Duodenal mucosa (tissue), 2 donors: ENCODE data around the gene DNER.
"Not testable (repeated sequence)": the region's sequence is repeated elsewhere in the genome, so short reads cannot be mapped to it uniquely, and the experiment has no call there.

ENCODE experiments used
- H3K27ac ChIP-seq: one replicate; pipeline ENCODE4 v1.7.0; 2013; ENCODE audit warnings: low read depth, low read length
- H3K27me3 ChIP-seq, 2 donors: one replicate each; pipeline ENCODE4 v1.7.0; 2013; ENCODE audit warnings: low read length in 2 of 2, control low read depth in 1 of 2; ENCODE audit not compliant: insufficient read depth in 2 of 2, control insufficient read depth in 1 of 2
- H3K36me3 ChIP-seq, 2 donors: one replicate each; pipeline ENCODE4 v1.7.0; 2013; ENCODE audit warnings: low read length in 2 of 2, control low read depth in 1 of 2; ENCODE audit not compliant: insufficient read depth in 2 of 2, control insufficient read depth in 1 of 2
- H3K4me1 ChIP-seq, 2 donors: one replicate each; pipeline ENCODE4 v1.7.0; 2013; ENCODE audit warnings: low read length in 2 of 2, control low read depth in 1 of 2; ENCODE audit not compliant: insufficient read depth in 2 of 2, control insufficient read depth in 1 of 2
- H3K4me3 ChIP-seq, 2 donors: one replicate each; pipeline ENCODE4 v1.7.0; 2013; ENCODE audit warnings: low read length in 2 of 2, low read depth in 1 of 2
- H3K9ac ChIP-seq, 2 donors: one replicate each; pipeline ENCODE4 v1.7.0; 2013; ENCODE audit warnings: low read length in 2 of 2, low read depth in 1 of 2
- H3K9me3 ChIP-seq, 2 donors: one replicate each; pipeline ENCODE4 v1.7.0; 2013; ENCODE audit warnings: low read length in 2 of 2, control low read depth in 1 of 2; ENCODE audit not compliant: control insufficient read depth in 1 of 2

Gene DNER

GRCh38 chr2:229343661-229344060, 370.7 kb downstream of the DNER start:
- Histone ChIP-seq H3K9ac (no peak overlapping the region), H3K27me3 (no peaks in the 10 kb centered on the region), H3K4me1 (no peaks in the 10 kb centered on the region), H3K9me3 (no peaks in the 10 kb centered on the region), H3K27ac (no peak overlapping the region), H3K4me3 (no peak overlapping the region), H3K36me3 (no peaks in the 10 kb centered on the region)

- no peak overlapping the region for H3K27ac ChIP-seq
These were observed 372.0 kb downstream of the DNER start for GRCh38 chr2:229342376-229342775.

GRCh38 chr2:229340086-229340760, 374.1 kb downstream of the DNER start:
- Histone ChIP-seq H3K36me3 (no peaks in the 10 kb centered on the region), H3K27ac (no peak overlapping the region), H3K9ac (no peak overlapping the region), H3K27me3 (no peaks in the 10 kb centered on the region), H3K9me3 (no peaks in the 10 kb centered on the region), H3K4me1 (no peaks in the 10 kb centered on the region), H3K4me3 (no peak overlapping the region)

More at GRCh38 chr2:229342376-229342775, 372.0 kb downstream of the DNER start:
- no peaks in the 10 kb centered on the region for H3K36me3 ChIP-seq
- no peaks in the 10 kb centered on the region for H3K4me1 ChIP-seq
- no peaks in the 10 kb centered on the region for H3K27me3 ChIP-seq
- H3K4me3 ChIP-seq, result no peak overlapping the region
- no peaks in the 10 kb centered on the region for H3K9me3 ChIP-seq
- no peak overlapping the region for H3K9ac ChIP-seq

GRCh38 chr2:229339618-229340017, 374.7 kb downstream of the DNER start:
- Histone ChIP-seq H3K9me3 (no peaks in the 10 kb centered on the region), H3K9ac (no peak overlapping the region), H3K4me1 (no peaks in the 10 kb centered on the region)

GRCh38 chr2:229339171-229339570, 375.2 kb downstream of the DNER start:
- not testable (repeated sequence) for H3K4me3 ChIP-seq, H3K27ac ChIP-seq, H3K27me3 ChIP-seq

More at GRCh38 chr2:229339618-229340017, 374.7 kb downstream of the DNER start:
- H3K27ac ChIP-seq, result no peak overlapping the region
- no peaks in the 10 kb centered on the region for H3K27me3 ChIP-seq
- H3K4me3 ChIP-seq, result no peak overlapping the region
- H3K36me3 ChIP-seq, result no peaks in the 10 kb centered on the region

GRCh38 chr2:229335877-229336346, 378.4 kb downstream of the DNER start:
- no peaks in the 10 kb centered on the region for H3K9me3 ChIP-seq
- no peaks in the 10 kb centered on the region for H3K4me1 ChIP-seq
- H3K36me3 ChIP-seq, result no peaks in the 10 kb centered on the region
- H3K4me3 ChIP-seq, result no peak overlapping the region
- no peak overlapping the region for H3K27ac ChIP-seq
- no peaks in the 10 kb centered on the region for H3K27me3 ChIP-seq
- no peak overlapping the region for H3K9ac ChIP-seq

More at GRCh38 chr2:229339171-229339570, 375.2 kb downstream of the DNER start:
- not testable (repeated sequence) for H3K36me3 ChIP-seq, H3K9ac ChIP-seq, H3K4me1 ChIP-seq, H3K9me3 ChIP-seq

GRCh38 chr2:229335330-229335729, 379.0 kb downstream of the DNER start:
- Histone ChIP-seq H3K4me1 (no peaks in the 10 kb centered on the region), H3K4me3 (no peak overlapping the region), H3K27ac (no peak overlapping the region), H3K9me3 (no peaks in the 10 kb centered on the region), H3K27me3 (no peaks in the 10 kb centered on the region), H3K9ac (no peak overlapping the region), H3K36me3 (no peaks in the 10 kb centered on the region)

GRCh38 chr2:229330952-229331351, 383.4 kb downstream of the DNER start:
- Histone ChIP-seq H3K4me3 (no peak overlapping the region), H3K9ac (no peak overlapping the region)

GRCh38 chr2:229319558-229319957, 394.8 kb downstream of the DNER start:
- Histone ChIP-seq H3K36me3 (no peaks in the 10 kb centered on the region), H3K27ac (no peak overlapping the region), H3K9ac (no peak overlapping the region), H3K27me3 (no peaks in the 10 kb centered on the region), H3K9me3 (no peaks in the 10 kb centered on the region), H3K4me3 (no peak overlapping the region), H3K4me1 (no peaks in the 10 kb centered on the region)

More at GRCh38 chr2:229330952-229331351, 383.4 kb downstream of the DNER start:
- Histone ChIP-seq H3K27ac (no peak overlapping the region), H3K36me3 (no peaks in the 10 kb centered on the region), H3K9me3 (no peaks in the 10 kb centered on the region), H3K4me1 (no peaks in the 10 kb centered on the region), H3K27me3 (no peaks in the 10 kb centered on the region)

GRCh38 chr2:229314117-229314516, 400.2 kb downstream of the DNER start:
- H3K27me3 ChIP-seq, result no peaks in the 10 kb centered on the region
- H3K27ac ChIP-seq, result no peak overlapping the region
- no peaks in the 10 kb centered on the region for H3K36me3 ChIP-seq

More at GRCh38 chr2:229314117-229314516, 400.2 kb downstream of the DNER start:
- no peaks in the 10 kb centered on the region for H3K9me3 ChIP-seq
- no peak overlapping the region for H3K9ac ChIP-seq
- H3K4me1 ChIP-seq, result no peaks in the 10 kb centered on the region
- H3K4me3 ChIP-seq, result no peak overlapping the region
